Cardiac muscle cell (in vitro differentiated cells and primary cell): Measurements from ENCODE around the gene N4BP3. TPM values are rescaled to one million over a fixed set of nuclear protein-coding genes. Genes with fewer than 3 reads are reported as not detected.

Experiments used
- DNase-seq, 2 donors: peaks; one replicate each; pipeline versions ENCODE4 v3.0.0 to v3.0.0-alpha.2; 2010 to 2017; ENCODE audit warnings: low read depth in 1 of 2, low spot score in 1 of 2
- H3K27ac ChIP-seq: fragments of 200-600 bp; sonication (generic); 2 replicates; pipeline ENCODE4 v1.5.1; 2016
- H3K27me3 ChIP-seq: fragments of 200-600 bp; sonication (generic); 2 replicates; pipeline ENCODE4 v1.6.0; 2016; ENCODE audit warnings: control low read depth
- H3K36me3 ChIP-seq: fragments of 200-600 bp; sonication (generic); 2 replicates; pipeline ENCODE4 v1.5.1; 2016; ENCODE audit warnings: control low read depth
- H3K4me1 ChIP-seq: fragments of 200-600 bp; sonication (generic); 2 replicates; pipeline ENCODE4 v1.8.1; 2017; ENCODE audit warnings: low read depth, mild to moderate bottlenecking, mixed run types
- H3K4me3 ChIP-seq: fragments of 200-600 bp; sonication (generic); 2 replicates; pipeline ENCODE4 v1.5.1; 2016; ENCODE audit warnings: mild to moderate bottlenecking
- H3K9me3 ChIP-seq: fragments of 200-600 bp; sonication (generic); 2 replicates; pipeline ENCODE4 v1.5.1; 2017; ENCODE audit warnings: low read depth, mild to moderate bottlenecking, control low read depth
- polyA plus RNA-seq: library from polyadenylated mRNA; unstranded; fragments of >200 nt; fragmentation: Nextera tagmentation; extraction: Ambion mirVana; gene quantifications from 2 replicates; pipeline ENCODE4 v1.2.1, GENCODE V29; 2016
- total RNA-seq: library from RNA; depleted of rRNA; stranded (reverse); fragments of >200 nt; gene quantifications from 2 replicates; pipeline ENCODE4 v1.2.3, GENCODE V29; 2016
- TF ChIP-seq, protein P1 (sequence below): IDR thresholded peaks from 2 replicates; pipeline ENCODE4 v1.5.1; 2012; ENCODE audit warnings: low read depth, mild to moderate bottlenecking, low read length

N4BP3 gene
- total and polyA plus RNA-seq, 2 experiments from 2014 or later, result 5.7 to 13.7 TPM

DNA sequence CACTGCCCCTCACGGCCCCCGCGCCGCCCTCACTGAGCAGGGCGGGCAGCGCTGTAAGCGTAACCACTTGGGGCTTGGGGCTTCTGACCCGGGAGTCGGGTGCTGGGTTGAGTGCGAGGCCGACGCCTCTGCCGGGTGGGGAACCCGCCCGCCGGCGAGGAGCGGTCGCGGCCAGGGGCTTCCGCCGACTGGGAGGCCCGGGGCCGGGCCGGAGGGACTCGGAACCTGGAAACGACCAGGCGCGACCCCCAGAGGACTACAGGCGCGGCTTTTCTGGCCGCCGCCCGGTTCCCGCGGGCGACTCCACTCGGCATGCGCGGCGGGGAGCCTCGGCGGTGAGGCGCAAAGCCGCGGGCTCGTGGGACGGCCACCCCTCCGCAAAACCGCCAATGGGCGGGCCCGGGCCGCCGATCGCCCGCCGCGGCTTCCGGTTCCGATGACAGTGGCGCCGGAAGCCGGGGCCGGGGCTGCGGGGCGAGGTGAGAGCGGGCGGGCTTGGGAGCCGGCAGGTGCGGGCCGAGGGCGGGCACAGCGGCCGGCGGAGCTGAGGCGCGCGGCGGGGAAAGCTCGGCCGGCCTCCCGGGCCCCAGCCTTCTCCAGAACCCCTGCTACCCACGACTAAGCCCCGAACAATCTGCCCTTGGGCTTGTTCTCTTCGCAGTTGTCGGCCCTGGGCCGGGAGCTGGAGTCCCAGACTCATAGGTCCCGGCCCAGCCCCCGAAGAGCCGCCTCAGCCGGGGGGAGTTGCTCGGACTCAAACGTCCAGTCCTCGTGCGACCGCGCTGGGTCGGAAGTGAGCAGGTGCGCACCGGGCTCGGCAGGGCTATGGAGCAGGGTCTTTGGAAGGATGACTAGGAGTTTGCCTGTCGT, 17.5 kb downstream of the N4BP3 start, which contains the start of gene RMND5B:
RMND5B (plus strand) TSS at position 439 of the 870 bp plus-strand sequence. CDS start 7,106 bp downstream, outside the sequence.
- Histone ChIP-seq H3K27me3 (no peaks in the 10 kb centered on the region), H3K9me3 (no peaks in the 10 kb centered on the region), H3K4me3 (peak within 1 kb of the TSS; percentile 100), H3K4me1 (no peaks in the 10 kb centered on the region), H3K36me3 (peaks cover 5% of the 10 kb centered on the region), H3K27ac (peak within 1 kb of the TSS; percentile 86)
- DNase-seq, result peak; percentile 81 to 93
- TF ChIP-seq, protein P1, sequence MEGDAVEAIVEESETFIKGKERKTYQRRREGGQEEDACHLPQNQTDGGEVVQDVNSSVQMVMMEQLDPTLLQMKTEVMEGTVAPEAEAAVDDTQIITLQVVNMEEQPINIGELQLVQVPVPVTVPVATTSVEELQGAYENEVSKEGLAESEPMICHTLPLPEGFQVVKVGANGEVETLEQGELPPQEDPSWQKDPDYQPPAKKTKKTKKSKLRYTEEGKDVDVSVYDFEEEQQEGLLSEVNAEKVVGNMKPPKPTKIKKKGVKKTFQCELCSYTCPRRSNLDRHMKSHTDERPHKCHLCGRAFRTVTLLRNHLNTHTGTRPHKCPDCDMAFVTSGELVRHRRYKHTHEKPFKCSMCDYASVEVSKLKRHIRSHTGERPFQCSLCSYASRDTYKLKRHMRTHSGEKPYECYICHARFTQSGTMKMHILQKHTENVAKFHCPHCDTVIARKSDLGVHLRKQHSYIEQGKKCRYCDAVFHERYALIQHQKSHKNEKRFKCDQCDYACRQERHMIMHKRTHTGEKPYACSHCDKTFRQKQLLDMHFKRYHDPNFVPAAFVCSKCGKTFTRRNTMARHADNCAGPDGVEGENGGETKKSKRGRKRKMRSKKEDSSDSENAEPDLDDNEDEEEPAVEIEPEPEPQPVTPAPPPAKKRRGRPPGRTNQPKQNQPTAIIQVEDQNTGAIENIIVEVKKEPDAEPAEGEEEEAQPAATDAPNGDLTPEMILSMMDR, result no peak

- DNase-seq, result no peak
- peak overlapping the region; percentile 100 for H3K4me3 ChIP-seq
- peak overlapping the region; percentile 86 for H3K27ac ChIP-seq
- no peaks in the 10 kb centered on the region for H3K27me3 ChIP-seq
- H3K36me3 ChIP-seq, result peaks cover 5% of the 10 kb centered on the region
- no peaks in the 10 kb centered on the region for H3K9me3 ChIP-seq
- no peaks in the 10 kb centered on the region for H3K4me1 ChIP-seq
- TF ChIP-seq, protein P1, result no peak
Observed at GRCh38 chr5:178131446-178131996, 18.2 kb downstream of the N4BP3 start.

DNA sequence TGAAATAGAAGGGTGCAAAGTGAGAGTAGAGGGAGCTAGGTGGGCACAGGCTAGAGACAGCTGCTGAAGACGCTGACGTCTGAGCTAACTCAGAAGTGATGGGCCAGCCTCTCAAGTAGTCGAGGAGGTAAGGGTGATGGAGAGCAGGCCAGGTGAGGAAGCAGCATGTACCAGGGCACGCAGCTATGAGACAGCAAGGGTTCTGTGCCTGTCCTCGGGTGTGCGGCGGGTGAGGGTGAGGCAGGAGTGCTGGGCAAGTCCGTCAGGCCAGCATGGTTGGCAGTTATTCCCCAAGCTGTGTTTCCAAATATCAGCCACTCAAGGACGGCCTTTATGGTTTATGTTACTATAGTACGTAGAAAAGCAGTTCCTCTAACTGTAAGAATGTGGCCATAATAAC, 23.7 kb downstream of the N4BP3 start:
- DNase-seq, result no peak
- Histone ChIP-seq H3K4me3 (no peak overlapping the region), H3K27me3 (no peaks in the 10 kb centered on the region), H3K27ac (no peak overlapping the region), H3K9me3 (no peaks in the 10 kb centered on the region), H3K4me1 (no peaks in the 10 kb centered on the region), H3K36me3 (peaks cover 12% of the 10 kb centered on the region)
- TF ChIP-seq, protein P1, result no peak

- TF ChIP-seq, protein P1, result no peak
- Histone ChIP-seq H3K27me3 (no peaks in the 10 kb centered on the region), H3K9me3 (no peaks in the 10 kb centered on the region), H3K4me1 (no peaks in the 10 kb centered on the region), H3K36me3 (peaks cover 15% of the 10 kb centered on the region), H3K4me3 (no peak overlapping the region), H3K27ac (no peak overlapping the region)
- no peak for DNase-seq
Observed at GRCh38 chr5:178137991-178138390, 24.7 kb downstream of the N4BP3 start.

GRCh38 chr5:178141550-178141949, 28.2 kb downstream of the N4BP3 start:
- TF ChIP-seq, protein P1, result no peak
- peaks cover 22% of the 10 kb centered on the region for H3K36me3 ChIP-seq
- no peaks in the 10 kb centered on the region for H3K27me3 ChIP-seq
- H3K27ac ChIP-seq, result no peak overlapping the region
- H3K4me1 ChIP-seq, result no peaks in the 10 kb centered on the region
- no peaks in the 10 kb centered on the region for H3K9me3 ChIP-seq
- no peak overlapping the region for H3K4me3 ChIP-seq
- no peak for DNase-seq
